DOHH2 (cell line): ENCODE measurements around the gene SCUBE2.

ENCODE experiments used
- H3F3A ChIP-seq: fragments of 200-600 bp; sonication (generic), shearing (Covaris generic); 2 replicates; pipeline ENCODE4 v1.6.0; 2016; ENCODE audit warnings: antibody characterized with exemption, mild to moderate bottlenecking; ENCODE audit not compliant: control insufficient read depth, insufficient read depth
- H3K27ac ChIP-seq: fragments of 200-600 bp; sonication (generic); 2 replicates; pipeline ENCODE4 v1.5.1; 2014; ENCODE audit warnings: low read depth, mild to moderate bottlenecking, low read length, moderate library complexity
- H3K27me3 ChIP-seq: fragments of 200-600 bp; sonication (generic); 2 replicates; pipeline ENCODE4 v1.6.1; 2014; ENCODE audit warnings: mild to moderate bottlenecking, low read length, mixed read lengths; ENCODE audit not compliant: control insufficient read depth
- H3K36me3 ChIP-seq: fragments of 200-600 bp; sonication (generic); 2 replicates; pipeline ENCODE4 v1.6.1; 2014; ENCODE audit warnings: mild to moderate bottlenecking, low read length, moderate library complexity, mixed read lengths; ENCODE audit not compliant: control insufficient read depth
- H3K4me1 ChIP-seq: fragments of 200-600 bp; sonication (generic); 2 replicates; pipeline ENCODE4 v1.6.1; 2014; ENCODE audit warnings: mild to moderate bottlenecking, low read length, mixed read lengths; ENCODE audit not compliant: control insufficient read depth
- H3K4me2 ChIP-seq: fragments of 200-600 bp; sonication (generic); 2 replicates; pipeline ENCODE4 v1.6.0; 2014; ENCODE audit warnings: mild to moderate bottlenecking, low read length, moderate library complexity
- H3K4me3 ChIP-seq: fragments of 200-600 bp; sonication (generic); 2 replicates; pipeline ENCODE4 v1.5.1; 2014; ENCODE audit warnings: mild to moderate bottlenecking, low read length, mixed read lengths
- H3K79me2 ChIP-seq: fragments of 200-600 bp; sonication (generic); 2 replicates; pipeline ENCODE4 v1.6.1; 2014; ENCODE audit warnings: mild to moderate bottlenecking, low read length, mixed read lengths; ENCODE audit not compliant: control insufficient read depth
- H3K9me2 ChIP-seq: fragments of 200-600 bp; sonication (generic); replicated peaks from 2 replicates; pipeline ENCODE4 v1.6.1; 2014; ENCODE audit warnings: mild to moderate bottlenecking, low read length, mixed read lengths; ENCODE audit not compliant: control insufficient read depth
- H3K9me3 ChIP-seq: fragments of 200-600 bp; sonication (generic); 2 replicates; pipeline ENCODE4 v1.6.1; 2014; ENCODE audit warnings: antibody characterized with exemption, low read length, mixed read lengths; ENCODE audit not compliant: control insufficient read depth, insufficient read depth
- H4K20me1 ChIP-seq: fragments of 200-600 bp; sonication (generic); 2 replicates; pipeline ENCODE4 v1.6.0; 2014; ENCODE audit warnings: low read depth, mild to moderate bottlenecking, antibody characterized with exemption, low read length, moderate library complexity; ENCODE audit not compliant: control insufficient read depth, insufficient read depth
- EZH2phosphoT487 ChIP-seq: fragments of 200-600 bp; sonication (generic); IDR thresholded peaks from 2 replicates; pipeline ENCODE4 v1.6.1; 2017; ENCODE audit warnings: borderline replicate concordance, mild to moderate bottlenecking, antibody characterized with exemption, low read length, moderate library complexity, mixed read lengths
- TF ChIP-seq, protein P1 (sequence below): fragments of 200-600 bp; sonication (generic); IDR thresholded peaks from one replicate; pipeline ENCODE4 v1.5.1; 2014; ENCODE audit warnings: antibody characterized with exemption, mild to moderate bottlenecking, low read depth, low read length; ENCODE audit not compliant: poor library complexity, severe bottlenecking

The SCUBE2 gene

DNA sequence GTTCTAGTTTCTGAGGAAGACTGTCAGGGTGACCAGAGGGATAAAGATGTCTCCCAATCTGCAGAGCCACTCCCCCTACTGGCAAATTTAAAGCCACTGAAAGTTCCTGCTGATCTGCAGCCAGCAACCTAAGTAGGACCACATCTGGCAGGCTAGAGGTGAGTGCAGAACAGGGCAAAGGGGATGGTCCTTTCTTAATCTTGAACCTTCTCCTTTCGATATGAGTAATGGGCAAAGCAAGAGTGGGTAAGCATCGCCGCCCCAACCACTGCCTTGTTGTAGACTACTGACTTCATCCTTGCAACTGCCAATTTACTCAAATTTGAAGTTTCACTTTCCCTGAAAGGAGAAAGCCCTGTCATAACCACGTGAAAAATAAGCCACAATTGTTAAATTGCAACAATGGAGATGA, 30.7 kb downstream of the SCUBE2 start:
- no peak overlapping the region for H3K4me3 ChIP-seq

DNA sequence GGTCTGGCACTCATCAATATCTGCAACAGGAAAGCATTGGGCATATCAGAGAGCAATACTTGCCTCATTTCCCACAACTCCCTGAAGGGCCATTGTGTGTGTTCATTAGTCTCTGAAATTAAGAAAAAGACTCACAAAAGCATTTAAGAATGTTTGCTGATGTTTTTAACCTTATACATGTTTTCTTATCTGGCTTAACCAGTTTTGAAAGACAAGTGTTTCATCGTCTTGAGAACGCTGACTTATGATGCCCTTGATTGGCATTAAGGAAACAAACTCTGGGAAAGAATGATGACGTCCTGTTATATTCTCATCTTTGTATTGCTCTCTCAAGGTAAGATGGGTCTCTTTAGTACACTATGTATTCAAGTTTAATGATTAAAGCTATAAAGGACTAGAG, 32.0 kb downstream of the SCUBE2 start:
- no peaks in the 10 kb centered on the region for H3K79me2 ChIP-seq
- H3K4me2 ChIP-seq = no peak overlapping the region
- no peaks in the 10 kb centered on the region for H3K9me2 ChIP-seq
- TF ChIP-seq, protein P1, sequence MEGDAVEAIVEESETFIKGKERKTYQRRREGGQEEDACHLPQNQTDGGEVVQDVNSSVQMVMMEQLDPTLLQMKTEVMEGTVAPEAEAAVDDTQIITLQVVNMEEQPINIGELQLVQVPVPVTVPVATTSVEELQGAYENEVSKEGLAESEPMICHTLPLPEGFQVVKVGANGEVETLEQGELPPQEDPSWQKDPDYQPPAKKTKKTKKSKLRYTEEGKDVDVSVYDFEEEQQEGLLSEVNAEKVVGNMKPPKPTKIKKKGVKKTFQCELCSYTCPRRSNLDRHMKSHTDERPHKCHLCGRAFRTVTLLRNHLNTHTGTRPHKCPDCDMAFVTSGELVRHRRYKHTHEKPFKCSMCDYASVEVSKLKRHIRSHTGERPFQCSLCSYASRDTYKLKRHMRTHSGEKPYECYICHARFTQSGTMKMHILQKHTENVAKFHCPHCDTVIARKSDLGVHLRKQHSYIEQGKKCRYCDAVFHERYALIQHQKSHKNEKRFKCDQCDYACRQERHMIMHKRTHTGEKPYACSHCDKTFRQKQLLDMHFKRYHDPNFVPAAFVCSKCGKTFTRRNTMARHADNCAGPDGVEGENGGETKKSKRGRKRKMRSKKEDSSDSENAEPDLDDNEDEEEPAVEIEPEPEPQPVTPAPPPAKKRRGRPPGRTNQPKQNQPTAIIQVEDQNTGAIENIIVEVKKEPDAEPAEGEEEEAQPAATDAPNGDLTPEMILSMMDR = no peak
- TF ChIP-seq EZH2phosphoT487 = no peak
- no peaks in the 10 kb centered on the region for H3K9me3 ChIP-seq
- H3K27ac ChIP-seq = no peak overlapping the region
- no peaks in the 10 kb centered on the region for H3F3A ChIP-seq
- no peaks in the 10 kb centered on the region for H4K20me1 ChIP-seq
- no peaks in the 10 kb centered on the region for H3K36me3 ChIP-seq
- no peak overlapping the region for H3K4me3 ChIP-seq
- no peaks in the 10 kb centered on the region for H3K4me1 ChIP-seq
- H3K27me3 ChIP-seq = peaks cover 12% of the 10 kb centered on the region; the same call in 1 of the 2 replicates

More for the DNA sequence above, 30.7 kb downstream of the SCUBE2 start:
- H3K27me3 ChIP-seq = peaks cover 12% of the 10 kb centered on the region; the same call in 1 of the 2 replicates
- no peaks in the 10 kb centered on the region for H3K4me1 ChIP-seq
- H3K4me2 ChIP-seq = no peak overlapping the region
- no peaks in the 10 kb centered on the region for H3K79me2 ChIP-seq
- no peaks in the 10 kb centered on the region for H3K36me3 ChIP-seq
- H3K9me3 ChIP-seq = no peaks in the 10 kb centered on the region
- no peaks in the 10 kb centered on the region for H4K20me1 ChIP-seq
- no peaks in the 10 kb centered on the region for H3F3A ChIP-seq
- no peaks in the 10 kb centered on the region for H3K9me2 ChIP-seq
- H3K27ac ChIP-seq = no peak overlapping the region
- no peak for TF ChIP-seq EZH2phosphoT487
- TF ChIP-seq, protein P1 = peak; percentile 41

DNA sequence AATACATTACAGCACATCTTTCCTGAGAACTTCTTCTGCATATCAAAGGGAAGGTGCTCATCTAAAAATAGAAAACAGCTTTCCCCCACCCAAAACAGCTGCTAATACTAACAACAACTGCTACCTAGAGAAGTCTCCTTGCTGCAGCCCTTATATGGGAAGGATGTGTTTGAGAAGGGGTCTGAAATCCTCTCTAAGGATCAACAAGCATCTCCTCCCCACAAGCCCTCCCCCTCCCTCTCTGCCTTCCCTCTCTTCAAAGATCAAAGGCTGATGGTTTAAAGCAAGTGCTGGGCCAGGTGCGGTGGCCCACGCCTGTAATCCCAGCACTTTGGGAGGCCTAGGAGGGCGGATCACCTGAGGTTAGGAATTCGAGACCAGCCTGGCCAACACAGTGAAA, 33.5 kb downstream of the SCUBE2 start:
- Histone ChIP-seq H3F3A (no peaks in the 10 kb centered on the region), H3K4me3 (no peak overlapping the region), H3K4me2 (no peak overlapping the region), H4K20me1 (no peaks in the 10 kb centered on the region), H3K9me2 (no peaks in the 10 kb centered on the region), H3K4me1 (no peaks in the 10 kb centered on the region), H3K27ac (no peak overlapping the region), H3K79me2 (no peaks in the 10 kb centered on the region), H3K9me3 (no peaks in the 10 kb centered on the region), H3K27me3 (peaks cover 12% of the 10 kb centered on the region; the same call in 1 of the 2 replicates), H3K36me3 (no peaks in the 10 kb centered on the region)
- no peak for TF ChIP-seq EZH2phosphoT487
- TF ChIP-seq, protein P1 = no peak
